ENCODE data around the gene CEND1.

Gene CEND1

DNA sequence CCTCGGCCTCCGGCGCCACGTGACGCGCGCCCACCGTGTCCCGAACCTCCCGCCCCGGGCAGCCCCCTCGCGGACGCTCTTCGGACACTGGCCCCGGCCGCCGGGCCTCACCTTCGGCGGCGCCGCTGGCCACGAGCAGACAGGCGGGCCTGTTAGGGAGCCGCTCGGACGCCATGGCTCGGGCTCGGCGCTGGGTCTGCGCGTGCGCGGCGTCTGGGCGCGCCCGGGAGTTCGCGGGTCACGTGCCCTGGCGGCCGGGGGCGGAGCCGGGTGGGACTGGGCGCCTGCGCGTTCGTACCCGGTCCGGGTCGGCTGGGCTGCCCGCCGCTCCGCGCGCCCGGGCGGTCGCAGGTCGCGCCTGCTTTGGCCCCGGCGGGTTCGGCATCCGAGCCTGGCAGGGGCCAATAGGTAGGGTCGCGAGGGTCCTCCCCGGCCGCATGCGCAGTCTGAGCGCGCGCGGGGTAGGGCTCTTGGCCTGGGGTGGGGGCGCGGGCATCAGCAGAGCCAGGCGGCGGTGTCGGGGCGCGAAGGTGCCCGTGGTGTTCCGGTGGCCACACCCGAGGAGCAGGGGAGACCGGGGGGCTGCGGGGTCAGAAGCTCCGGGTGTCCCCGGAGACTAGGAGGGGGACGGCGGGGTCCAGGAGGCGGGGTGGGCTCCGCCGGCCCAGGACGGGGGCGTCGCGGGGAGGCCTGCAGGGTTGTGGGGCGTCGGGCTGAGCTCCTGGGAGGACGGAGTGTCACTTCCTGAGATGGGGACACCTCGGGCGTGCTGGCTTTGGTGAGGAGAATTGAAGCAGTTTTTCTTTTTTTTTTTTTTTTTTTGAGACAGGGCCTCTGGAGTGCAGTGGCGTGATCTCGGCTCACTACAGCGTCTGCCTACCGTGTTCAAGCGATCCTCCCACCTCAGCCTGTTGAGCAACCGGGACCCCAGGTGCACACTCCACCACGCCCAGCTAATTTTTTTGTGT lies 12.3 kb downstream of the CEND1 start, which contains the start of gene GATD1:
Gene GATD1 (minus strand): TSS at position 200 of the 968 bp plus-strand sequence. CDS start 25 bp downstream, at position 175.
- peak; percentile 42 for DNase-seq

DNA sequence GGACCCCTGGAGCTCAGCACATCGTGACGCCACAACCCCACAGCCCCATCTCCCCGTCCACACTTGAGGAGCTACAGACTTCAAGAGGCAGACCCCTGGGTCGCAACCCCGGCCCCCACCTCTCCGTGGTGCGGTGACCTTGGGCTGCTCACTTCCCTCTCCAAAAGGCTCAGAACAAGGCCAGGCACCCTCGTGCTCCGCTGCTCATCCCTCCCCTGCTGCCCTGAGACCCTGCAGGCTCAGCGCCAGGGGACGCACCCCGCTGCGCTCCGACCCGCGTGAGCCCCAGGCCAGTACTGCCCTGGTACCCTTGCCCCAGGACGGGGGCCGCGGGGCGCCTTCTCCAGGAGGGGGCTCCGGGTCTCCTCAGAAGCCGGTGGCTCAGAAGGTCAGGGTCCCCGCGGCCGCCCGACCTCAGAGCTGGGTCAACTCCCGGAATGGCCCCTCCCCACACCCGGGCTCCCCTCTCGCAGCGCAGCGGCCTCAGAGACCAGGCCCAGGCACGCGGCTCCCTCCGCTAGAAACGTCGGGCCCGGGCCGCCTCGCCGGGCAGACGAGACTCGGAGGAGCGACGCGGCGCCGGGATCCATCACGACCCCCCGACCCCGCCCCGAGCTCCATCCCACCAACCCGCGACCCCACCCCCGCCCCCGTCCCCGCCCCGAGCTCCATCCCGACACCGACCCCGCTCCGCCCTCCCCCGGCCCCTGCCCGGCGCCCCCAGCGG lies 13.2 kb downstream of the CEND1 start:
- no peak for DNase-seq

DNA sequence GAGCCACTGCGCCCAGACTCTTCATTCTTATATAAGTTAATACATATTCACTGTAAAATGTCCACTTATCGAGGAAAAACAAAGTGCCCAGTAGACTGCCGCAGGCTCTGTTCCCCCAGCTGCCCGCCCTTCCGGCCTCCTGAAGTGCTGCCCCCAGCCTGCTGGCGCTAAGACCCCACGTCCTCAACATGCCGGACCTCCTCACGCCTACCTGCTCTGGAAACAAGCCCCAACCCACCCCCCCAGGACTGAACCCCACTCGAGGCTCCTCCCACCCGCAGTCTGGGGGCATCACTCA lies 13.7 kb downstream of the CEND1 start:
- no peak for DNase-seq

DNA sequence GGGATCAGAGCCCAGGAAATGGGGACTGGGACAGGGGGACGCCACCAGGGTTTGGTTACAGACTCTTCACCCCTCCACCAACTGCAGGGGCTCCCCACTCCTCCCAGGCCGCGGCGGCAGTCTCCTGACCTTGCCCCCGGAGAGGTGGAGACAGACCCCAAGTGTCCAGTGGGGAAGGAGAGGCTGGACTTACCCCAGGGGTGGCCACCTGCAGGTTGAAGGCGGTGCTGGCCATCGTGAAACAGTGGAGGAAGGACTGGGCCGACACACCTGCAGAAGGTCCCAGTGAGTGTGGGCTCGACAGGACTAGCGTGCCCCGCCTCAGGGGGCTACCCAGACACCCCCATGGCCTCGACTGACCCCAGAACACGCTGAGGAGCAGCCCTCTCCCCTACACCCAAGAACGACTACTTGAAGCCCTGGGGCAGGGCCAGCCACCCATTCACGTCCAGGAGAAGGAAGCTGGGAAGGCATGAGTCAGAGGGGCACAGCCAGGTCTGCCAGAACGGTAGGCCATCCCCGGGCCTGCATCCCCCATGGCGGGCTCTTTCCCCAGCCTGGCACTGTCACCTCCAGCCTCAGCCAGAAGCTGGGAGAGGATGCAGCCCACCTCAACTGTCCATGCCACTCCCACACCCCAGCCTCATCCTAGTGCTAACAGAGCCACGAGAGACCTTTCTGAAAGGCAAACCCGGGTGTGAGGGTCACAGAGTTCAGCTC lies 14.9 kb downstream of the CEND1 start:
- no peak for DNase-seq

DNA sequence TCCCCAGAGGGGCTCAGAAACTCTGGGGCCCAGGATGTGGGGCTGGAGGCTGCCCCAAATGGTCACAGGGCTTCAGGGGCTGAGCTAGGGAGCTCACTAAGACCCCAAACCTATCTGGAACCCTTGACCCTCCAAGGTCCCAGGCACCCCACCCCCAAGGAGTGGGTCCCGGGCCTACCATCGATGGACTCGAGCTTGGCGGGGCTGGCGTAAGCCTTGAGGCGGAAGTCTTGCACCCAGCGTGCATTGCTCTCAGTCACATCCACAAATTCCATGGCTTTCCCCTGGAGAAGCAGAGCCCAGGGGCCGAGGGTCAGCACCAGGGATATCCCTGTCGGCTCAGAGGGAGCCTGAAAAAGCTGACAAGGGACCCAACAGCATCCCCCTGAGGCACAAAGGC lies 16.1 kb downstream of the CEND1 start:
- no peak for DNase-seq

DNA sequence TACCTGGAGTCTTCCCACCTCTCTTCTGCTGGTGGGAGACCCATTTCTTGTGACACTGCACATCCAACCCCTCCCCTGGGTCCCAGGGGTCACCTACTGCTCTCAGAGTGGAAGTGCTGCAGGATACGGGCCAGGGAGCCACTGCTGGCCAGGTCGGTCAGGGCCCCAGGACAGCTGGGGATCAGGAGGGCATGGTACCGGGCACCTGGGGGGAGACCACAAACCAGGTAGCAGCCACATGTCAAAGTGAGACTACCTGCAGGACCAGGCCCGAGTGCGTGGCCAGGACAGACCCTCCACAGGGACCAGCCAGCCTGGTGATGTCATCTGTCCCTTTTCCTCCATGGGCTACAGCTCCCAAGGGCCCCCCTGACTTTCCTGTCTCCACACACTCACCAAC lies 16.5 kb downstream of the CEND1 start:
- no peak for DNase-seq

DNA sequence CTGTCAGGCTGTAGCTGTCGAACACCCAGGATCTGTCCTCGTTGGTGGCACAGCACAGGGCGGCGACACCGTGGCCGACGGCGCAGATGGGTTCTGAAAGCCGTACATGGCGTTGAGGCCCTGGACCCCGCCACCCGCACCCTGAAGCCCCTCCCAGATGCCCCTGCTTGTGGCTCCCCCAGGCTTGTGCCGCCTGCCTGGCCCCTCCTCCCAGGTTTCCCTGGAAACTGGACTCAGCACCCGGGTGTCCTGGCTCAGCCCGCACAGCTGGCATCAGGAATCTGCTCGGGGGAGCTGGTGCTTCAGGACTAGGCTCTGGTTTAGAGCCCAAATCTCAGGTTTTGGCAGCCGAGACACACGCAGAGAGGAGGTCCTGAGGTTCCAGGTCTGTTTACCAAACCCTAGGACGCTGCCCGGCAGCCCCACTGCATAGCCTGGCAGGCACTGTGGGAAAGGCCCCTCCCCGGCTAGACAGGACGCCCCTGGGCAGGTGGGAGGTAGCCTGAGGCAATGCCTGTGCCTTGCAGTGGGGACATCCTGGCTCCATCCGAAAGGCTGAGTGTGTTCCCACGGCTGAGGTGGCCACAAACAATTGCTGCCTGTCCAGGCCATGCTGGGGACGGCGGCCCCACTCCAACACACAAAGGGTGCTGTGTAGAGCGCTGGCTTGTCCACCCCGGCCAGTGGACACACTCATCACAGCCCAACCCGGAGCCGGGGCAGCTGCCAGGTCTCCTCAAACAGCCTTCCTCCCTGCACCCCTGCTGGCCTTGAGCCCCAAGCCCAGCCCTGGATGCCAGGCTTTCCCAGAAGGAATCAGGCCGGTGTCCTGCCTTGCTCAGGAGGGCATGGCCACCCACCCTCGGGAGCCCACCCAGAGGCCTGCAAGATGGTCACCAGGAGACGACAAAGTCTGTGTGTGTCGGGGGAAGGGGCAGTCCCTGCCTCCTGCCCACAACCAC lies 17.2 kb downstream of the CEND1 start:
- no peak for DNase-seq

DNA sequence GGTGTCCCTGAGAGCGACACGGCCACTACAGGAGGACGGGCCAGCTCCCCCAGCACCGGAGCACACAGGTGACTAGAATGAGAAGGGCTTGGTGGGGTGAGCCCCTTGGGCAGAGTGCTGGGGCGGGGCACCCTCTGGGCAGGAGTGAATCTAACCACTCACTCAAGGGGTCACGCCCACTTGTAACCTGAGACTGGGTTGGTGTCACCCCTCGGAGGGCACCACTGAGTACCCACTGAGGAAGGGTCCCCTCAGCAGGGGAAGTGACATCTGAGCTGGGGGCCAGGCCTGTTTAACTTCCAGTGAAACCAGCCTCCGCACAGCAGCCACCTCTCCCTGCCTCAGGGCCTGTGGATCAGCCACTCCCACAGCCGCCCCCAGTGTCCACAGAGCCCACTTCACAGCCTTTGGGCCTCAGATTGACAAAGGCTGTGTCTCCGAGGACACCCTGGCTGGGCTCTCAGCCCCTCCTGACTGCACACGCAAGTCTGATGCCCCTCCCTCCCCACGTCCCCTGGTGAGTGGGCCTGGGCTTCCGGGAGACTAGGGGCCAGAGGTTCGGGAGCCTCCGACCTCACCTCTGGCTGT lies 18.2 kb downstream of the CEND1 start:
- no peak for DNase-seq

DNA sequence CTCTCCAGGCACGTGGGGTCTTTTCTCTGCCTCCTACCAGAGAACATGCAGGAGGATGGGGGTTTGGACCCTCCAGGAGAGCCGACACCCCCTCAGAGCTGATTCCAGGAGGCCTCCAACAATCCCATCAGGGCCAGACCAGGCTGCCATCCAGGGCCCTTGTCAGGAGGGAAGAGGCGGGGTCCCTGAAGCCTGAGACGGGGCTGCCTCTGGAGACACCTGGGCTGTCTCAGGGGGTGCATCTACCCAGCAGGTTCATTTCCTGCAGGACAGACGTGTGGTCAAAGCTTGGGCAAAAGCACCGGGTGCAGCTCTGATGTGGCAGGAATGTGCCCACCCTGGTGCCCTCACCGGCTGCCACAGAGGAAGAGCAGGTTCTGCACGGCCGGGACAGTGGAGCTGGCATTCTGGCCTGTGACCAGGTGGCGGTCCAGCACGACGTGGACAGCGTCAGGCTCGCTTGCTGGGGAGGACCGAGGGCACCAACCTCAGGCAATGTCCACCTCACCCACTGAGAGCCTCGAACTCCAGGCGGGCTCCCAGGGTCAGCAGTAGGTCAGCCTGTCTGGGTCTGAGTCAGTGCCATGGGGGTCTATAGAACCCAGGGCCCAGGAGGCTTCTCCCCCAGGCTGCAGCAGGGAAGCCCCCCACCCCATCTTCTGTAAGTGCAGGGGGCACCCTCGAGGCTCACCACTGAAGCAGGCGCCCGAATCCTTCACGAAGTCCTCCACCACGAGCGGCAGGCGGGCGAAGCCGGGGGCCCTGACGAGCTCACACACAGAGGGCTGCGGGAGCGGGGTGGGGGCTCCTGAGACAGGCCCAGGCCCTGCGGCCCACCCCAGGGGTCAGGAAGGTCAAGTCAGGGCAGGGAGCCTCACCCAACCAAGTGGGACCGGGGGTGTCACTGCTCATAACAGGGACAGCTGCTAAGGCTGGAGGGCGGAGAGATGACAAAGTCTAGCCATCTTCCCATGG lies 19.0 kb downstream of the CEND1 start:
- no peak for DNase-seq

DNA sequence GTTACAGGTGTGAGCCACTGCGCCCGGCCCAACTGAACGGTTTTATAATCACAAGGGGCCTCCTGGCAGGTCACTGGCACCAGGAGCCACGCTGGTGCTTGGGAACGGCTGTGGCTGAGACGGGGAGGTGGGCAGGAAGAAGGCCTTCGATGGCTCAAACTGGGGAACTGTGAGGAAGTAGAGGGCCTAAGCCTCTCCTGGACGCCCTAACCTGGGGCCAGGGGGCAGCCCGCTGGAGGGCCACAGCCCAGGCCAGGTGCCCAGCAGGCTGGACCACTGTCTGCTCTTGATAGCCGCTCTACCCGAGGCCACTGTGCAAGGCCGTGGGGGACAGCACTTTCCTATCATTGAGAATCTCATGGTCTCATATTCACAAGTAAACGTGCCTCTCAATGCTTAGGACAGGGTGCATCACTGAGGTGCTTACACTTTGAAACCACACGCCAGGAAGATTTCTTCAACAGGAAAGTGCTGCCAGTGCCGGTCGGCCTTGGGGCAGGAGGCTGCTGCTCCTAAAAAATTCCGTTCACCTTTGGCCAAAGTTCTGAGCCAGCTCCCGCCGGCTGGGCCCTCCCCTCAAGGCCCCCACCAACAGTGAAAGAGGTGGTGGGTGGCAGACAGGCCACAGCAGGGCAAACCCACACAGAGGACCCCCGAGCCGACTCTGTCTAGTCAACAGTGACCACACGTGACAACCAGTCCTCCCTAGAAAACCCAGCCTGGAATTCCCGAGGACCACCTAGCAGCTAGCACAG lies 19.8 kb downstream of the CEND1 start:
- DNase-seq, result no peak

DNA sequence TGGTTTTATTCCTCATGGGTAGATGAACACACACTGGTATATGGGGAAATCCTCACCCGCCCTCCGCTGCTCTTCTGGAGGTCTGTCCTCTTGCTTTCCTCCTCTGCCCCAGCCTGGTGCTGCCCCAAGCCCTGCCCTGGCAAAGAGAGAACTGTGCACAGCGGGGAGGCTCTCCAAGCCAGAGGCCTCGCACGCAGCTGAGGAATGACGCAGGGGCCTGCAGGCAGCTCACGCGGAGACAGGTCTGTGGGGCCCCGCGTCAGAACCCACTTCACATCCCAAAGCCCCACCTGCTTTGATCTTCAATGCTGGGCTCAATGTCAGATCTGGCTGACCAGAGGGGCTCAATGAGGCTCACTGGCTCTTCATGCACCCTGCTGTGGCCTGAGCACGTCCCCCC lies 22.7 kb downstream of the CEND1 start:
- DNase-seq, result no peak

DNA sequence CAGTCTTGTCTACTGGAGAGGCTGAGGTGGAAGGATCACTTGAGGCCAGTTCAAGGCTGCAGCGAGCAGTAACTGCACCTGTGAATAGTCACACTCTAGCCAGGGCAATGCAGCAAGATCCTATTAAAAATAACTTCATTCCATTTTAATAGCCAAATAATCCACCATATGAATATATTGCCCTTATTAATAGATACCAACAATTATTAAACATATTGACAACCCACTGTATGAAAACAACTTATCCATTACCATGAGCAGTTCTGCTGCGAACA lies 23.0 kb downstream of the CEND1 start:
- DNase-seq, result no peak

DNA sequence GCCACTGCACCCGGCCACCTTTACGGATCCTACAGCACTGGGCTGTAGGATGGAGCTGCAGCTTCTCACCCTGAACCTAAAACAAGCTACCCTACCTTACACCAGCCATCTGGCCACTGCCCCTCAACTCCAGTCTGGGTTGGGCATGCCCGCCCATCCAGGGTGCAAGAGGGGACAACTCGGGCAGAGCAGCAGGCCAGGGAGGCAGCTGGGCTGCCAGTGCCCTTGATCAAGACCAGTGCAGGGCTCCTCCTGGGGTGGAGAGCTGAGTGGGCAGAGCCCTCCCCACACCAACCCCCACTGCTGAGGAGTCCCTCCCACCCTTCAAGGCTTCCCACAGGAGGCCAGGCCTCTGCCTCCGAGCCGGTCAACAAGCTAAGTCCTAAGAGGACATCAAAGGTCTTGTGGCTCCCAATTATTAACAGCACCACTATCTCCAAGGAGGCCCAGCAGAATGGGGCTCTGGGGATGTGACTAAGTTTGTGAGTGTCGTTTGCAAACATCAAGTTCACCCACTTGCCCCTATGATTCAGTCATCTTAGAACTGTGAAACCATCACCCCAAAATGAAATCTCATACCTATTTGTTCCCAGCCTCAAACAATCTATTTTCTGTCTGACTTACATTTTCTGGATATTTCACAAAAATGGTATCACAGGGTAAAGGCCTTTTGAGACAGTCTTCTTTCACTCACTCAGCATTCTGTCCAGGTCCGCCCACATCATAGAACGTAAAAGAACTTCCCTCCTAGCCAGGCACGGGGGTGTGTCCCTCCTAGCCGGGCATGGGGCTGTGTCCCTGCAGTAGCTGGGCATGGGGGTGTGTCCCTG lies 23.6 kb downstream of the CEND1 start:
- no peak for DNase-seq

DNA sequence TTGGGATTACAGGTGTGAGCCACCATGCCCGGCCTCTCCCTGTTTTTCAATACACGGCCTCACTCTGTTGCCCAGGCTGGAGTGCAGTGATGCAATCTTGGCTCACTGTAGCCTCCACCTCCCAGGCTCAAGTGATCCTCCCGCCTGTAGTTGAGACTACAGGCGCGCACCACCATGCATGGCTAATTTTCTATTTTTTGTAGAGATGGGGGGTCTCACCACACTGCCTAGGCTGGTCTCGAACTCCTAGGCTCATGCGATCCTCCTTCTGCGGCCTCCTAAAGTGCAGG lies 24.1 kb downstream of the CEND1 start:
- DNase-seq, result no peak

DNA sequence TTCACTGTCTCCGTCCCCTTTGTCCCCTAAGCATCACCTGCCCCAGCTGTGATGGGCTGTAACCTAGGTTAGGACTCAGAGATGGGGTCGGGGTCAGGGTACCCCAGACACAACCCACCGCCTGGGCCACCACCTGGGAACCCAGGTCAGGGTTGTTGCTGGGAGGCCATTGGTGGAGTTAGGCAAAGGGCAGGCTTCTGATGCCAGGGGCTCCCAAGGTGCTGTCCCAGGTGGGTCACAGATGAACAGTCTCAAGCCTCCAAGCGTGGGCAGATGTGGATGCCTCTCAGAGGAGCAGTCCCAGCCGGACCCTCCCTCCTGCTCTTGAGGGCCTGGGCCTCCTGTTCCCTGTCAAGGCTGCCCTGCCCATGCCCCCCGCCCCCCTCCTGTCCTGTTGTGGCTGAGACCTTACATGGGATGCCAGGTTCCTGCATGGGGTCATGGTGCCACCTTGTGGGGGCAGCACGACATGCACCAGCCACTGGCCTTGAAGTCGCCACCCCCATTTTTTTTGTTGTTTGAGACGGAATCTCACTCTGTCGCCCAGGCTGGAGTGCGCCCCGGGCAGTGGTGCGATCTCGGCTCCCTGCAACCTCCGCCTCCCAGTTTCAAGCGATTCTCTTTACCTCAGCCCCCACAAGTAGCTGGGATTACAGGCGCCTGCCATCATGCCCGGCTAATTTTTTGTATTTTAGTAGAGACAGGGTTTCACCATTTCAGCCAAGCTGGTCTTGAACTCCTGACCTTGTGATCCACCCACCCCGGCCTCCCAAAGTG lies 24.7 kb downstream of the CEND1 start:
- no peak for DNase-seq

DNA sequence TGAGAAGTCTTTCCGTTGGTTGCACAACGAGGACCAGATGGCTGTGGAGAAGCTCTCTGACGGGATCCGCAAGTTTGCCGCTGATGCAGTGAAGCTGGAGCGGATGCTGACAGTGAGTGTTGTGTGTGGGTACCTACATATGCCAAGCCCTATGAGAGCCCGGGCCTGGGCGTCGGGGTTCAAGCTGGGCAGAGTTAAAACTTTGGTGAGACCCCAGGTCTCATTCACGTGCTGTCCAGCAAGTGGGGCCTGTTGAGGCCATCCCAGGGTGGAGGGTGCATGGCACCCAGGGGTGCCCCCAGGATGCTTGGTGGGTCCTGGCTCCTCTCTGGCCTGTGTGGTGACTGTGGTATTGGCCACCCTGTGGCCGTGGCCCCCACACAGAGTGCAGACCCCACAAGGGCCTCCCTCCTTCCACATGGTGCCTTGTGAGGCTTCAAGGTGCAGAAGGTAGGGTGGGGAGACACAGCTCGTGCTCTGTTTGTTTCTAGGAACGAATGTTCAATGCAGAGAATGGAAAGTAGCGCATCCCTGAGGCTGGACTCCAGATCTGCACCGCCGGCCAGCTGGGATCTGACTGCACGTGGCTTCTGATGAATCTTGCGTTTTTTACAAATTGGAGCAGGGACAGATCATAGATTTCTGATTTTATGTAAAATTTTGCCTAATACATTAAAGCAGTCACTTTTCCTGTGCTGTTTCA lies 25.4 kb downstream of the CEND1 start:
- DNase-seq, result no peak

DNA sequence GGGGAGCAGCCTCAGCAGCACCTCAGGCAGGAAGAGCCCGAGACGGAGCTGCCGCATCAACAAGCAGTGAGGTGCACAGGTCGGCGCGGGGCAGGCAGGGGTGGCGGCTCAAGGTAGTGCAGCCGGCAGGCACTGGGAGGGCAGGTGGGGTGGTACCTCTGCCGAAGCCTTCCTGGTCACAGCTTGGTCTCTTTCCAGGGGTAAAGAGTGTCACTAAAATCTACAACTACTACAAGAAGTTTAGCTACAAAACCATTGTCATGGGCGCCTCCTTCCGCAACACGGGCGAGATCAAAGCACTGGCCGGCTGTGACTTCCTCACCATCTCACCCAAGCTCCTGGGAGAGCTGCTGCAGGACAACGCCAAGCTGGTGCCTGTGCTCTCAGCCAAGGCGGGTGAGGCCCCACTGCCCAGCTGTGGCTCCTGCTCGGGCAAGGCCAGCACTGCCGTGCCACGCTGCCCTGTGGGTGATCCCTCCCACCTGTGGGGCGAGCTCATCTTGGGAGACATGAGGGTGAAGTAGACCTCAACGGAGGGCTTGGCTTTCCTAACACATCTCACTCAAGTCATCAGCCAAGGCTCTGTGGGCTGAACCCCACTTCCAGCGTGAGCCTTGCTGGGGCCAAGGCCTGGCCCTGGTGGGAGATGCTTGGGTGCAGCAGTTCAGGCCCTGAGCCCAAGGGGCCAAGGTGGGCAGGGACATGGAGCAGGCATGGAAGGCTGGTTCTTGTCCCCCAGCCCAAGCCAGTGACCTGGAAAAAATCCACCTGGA lies 26.2 kb downstream of the CEND1 start:
- no peak for DNase-seq

Measured in NCI-H2081 treated with DMSO at 0.1 percent for 48 hours (cell line).